ENCODE results near the gene KRT72.

DNA sequence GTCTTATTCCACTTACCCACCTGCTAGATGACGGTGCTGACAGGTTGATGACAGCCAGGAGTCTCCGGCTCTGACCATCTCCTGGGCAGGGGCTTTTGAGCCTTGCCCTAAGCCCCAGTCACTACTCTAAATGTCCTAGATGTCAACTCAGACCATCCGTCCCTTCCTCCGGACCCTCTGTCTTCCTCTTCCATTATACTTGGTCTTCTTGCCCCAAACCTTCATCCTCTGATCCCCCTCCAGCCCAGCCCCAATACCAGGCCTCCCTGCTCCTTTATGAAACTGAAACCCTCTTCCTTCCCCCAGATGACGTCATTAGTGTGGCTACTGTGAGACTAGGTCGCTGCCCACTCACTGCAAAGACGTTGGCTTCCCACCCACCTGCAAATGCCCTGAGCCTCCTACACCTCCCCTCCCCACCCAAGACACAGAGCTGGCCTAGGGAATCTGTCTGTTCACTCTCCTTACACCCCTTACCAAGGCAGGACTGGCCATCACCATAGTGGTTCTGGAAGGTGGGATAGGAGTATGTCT, 58.4 kb downstream of the KRT72 start:
- TF ChIP-seq ZNF274 (IDR thresholded peaks at IDR 0.05; ENCODE audit: low read length) = no peak
- TF ChIP-seq ZNF274 (tag by site-specific recombination; IDR thresholded peaks at IDR 0.05; ENCODE audit: borderline replicate concordance) = no peak
- no peak for TF ChIP-seq ZNF692 (tag by site-specific recombination; IDR thresholded peaks at IDR 0.05)
- TF ChIP-seq CTCF (tag by site-specific recombination; IDR thresholded peaks at IDR 0.05) = no peak
- TF ChIP-seq, protein P1, sequence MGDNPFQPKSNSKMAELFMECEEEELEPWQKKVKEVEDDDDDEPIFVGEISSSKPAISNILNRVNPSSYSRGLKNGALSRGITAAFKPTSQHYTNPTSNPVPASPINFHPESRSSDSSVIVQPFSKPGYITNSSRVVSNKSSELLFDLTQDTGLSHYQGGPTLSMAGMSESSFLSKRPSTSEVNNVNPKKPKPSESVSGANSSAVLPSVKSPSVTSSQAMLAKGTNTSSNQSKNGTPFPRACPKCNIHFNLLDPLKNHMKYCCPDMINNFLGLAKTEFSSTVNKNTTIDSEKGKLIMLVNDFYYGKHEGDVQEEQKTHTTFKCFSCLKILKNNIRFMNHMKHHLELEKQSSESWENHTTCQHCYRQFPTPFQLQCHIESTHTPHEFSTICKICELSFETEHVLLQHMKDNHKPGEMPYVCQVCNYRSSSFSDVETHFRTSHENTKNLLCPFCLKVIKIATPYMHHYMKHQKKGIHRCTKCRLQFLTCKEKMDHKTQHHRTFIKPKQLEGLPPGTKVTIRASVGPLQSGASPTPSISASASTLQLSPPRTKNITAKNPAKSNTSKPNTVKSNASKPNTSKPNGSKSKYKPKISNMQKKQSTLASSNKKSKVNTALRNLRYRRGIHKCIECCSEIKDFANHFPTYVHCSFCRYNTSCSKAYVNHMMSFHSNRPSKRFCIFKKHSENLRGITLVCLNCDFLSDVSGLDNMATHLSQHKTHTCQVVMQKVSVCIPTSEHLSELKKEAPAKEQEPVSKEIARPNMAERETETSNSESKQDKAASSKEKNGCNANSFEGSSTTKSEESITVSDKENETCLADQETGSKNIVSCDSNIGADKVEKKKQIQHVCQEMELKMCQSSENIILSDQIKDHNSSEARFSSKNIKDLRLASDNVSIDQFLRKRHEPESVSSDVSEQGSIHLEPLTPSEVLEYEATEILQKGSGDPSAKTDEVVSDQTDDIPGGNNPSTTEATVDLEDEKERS (tag by site-specific recombination; IDR thresholded peaks at IDR 0.05) = no peak
- TF ChIP-seq, protein P2, sequence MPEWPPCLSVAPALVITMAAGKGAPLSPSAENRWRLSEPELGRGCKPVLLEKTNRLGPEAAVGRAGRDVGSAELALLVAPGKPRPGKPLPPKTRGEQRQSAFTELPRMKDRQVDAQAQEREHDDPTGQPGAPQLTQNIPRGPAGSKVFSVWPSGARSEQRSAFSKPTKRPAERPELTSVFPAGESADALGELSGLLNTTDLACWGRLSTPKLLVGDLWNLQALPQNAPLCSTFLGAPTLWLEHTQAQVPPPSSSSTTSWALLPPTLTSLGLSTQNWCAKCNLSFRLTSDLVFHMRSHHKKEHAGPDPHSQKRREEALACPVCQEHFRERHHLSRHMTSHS (tag by site-specific recombination; IDR thresholded peaks at IDR 0.05) = no peak
- no peak for TF ChIP-seq ZNF174 (tag by site-specific recombination; IDR thresholded peaks at IDR 0.05)
- TF ChIP-seq, protein P3, sequence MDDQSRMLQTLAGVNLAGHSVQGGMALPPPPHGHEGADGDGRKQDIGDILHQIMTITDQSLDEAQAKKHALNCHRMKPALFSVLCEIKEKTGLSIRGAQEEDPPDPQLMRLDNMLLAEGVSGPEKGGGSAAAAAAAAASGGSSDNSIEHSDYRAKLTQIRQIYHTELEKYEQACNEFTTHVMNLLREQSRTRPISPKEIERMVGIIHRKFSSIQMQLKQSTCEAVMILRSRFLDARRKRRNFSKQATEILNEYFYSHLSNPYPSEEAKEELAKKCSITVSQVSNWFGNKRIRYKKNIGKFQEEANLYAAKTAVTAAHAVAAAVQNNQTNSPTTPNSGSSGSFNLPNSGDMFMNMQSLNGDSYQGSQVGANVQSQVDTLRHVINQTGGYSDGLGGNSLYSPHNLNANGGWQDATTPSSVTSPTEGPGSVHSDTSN (CRISPR knock-in tag; IDR thresholded peaks at IDR 0.05) = no peak
- TF ChIP-seq YY1 (tag by site-specific recombination; IDR thresholded peaks at IDR 0.05) = no peak
- no peak for TF ChIP-seq ZNF354C (tag by site-specific recombination; IDR thresholded peaks at IDR 0.05; ENCODE audit: borderline replicate concordance, low read depth)
- TF ChIP-seq MZF1 (tag by site-specific recombination; IDR thresholded peaks at IDR 0.05; ENCODE audit: borderline replicate concordance) = no peak
- TF ChIP-seq ZNF24 (tag by site-specific recombination; IDR thresholded peaks at IDR 0.05) = no peak
- no peak for TF ChIP-seq MYNN (tag by site-specific recombination; IDR thresholded peaks at IDR 0.05; ENCODE audit: borderline replicate concordance)

All from HEK293 (cell line).